Transverse colon (tissue), 3 donors: Measurements from ENCODE around the gene RAB27B.

Source experiments
- CTCF ChIP-seq, 5 experiments: fragments of 200-600 bp in 3 of 5; fragments of 450-650 bp in 2 of 5; sonication (generic) in 3 of 5; IDR thresholded peaks; 1 replicate in 2 of 5; 2 replicates in 3 of 5; pipeline ENCODE4 v1.5.1; 2016 to 2017; ENCODE audit warnings: antibody characterized with exemption in 5 of 5, inconsistent platforms in 3 of 5, mild to moderate bottlenecking in 2 of 5, moderate library complexity in 1 of 5
- EP300 ChIP-seq: sonication (generic); formaldehyde crosslinking; IDR thresholded peaks from one replicate; pipeline ENCODE4 v1.6.1; 2017; ENCODE audit warnings: antibody characterized with exemption, low read depth
- POLR2A ChIP-seq: fragments of 450-650 bp; IDR thresholded peaks from one replicate; pipeline ENCODE4 v1.6.1; 2016; ENCODE audit warnings: antibody characterized with exemption, mild to moderate bottlenecking, moderate library complexity

DNA sequence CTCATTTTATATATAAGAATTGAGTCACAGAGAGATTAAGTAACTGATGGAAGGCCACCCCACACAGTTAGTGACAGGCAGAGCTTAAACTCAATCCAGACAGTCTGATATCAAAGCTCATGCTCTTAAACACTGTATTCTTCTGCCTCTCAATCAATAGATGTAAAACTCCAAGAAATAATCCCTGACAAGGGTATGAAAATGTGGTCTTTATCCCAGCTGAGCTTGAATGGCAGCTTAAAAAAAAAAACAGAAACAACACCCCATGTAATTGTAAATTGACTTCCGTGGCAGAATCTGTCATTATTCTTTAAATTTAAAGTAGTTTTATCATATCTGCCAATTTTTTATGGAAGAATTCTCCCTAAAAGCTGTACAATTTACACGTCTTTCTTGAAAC lies 60.1 kb downstream of the RAB27B start:
- no peak for TF ChIP-seq CTCF (IDR thresholded peaks at IDR 0.05)
- TF ChIP-seq EP300, result no peak
- TF ChIP-seq POLR2A, result no peak
